Raji (cell line): ENCODE results near the gene VAC14.

Experiments
- POLR2A ChIP-seq: IDR thresholded peaks from 2 replicates; pipeline ENCODE4 v1.6.1; 2011; ENCODE audit warnings: low read depth, low read length, control low read depth; ENCODE audit not compliant: insufficient read depth

VAC14 gene

DNA sequence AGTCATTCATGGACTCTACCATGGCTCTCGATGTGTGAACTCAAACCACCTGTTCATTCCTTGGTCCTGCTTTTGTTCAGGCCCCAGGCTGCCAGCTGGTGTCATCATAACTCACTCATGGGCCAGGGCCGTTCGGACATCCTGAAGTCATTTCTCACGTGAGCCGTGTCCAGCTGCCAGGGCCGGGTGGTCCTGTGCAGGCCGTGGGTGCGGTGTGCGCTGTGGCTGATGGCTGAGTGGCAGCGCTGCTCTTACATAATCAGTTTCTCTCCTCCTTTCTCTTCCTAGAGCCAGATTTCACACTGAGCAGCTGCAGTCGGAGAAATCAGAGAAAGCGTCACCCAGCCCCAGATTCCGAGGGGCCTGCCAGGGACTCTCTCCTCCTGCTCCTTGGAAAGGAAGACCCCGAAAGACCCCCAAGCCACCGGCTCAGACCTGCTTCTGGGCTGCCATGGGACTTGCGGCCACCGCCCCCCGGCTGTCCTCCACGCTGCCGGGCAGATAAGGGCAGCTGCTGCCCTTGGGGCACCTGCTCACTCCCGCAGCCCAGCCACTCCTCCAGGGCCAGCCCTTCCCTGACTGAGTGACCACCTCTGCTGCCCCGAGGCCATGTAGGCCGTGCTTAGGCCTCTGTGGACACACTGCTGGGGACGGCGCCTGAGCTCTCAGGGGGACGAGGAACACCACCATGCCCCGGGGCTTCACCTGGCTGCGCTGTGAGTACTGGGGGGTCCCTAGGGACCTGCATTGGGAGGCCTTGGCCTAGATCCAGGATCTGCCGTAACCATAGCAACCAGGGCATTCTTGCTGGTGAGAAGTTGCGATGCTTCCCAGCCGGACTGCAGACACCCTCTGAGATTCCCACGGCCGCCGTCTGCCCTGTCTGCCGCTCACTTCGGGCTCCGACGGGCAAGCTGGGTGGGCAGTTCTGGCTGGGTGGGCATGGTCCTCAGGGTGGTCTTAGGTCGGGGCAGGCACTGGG, 154.4 kb downstream of the VAC14 start, which contains the start of gene IL34:
IL34 (plus strand) TSS at position 300 of the 982 bp plus-strand sequence; CDS start at position 689, 389 bp downstream.
- no peak for TF ChIP-seq POLR2A

DNA sequence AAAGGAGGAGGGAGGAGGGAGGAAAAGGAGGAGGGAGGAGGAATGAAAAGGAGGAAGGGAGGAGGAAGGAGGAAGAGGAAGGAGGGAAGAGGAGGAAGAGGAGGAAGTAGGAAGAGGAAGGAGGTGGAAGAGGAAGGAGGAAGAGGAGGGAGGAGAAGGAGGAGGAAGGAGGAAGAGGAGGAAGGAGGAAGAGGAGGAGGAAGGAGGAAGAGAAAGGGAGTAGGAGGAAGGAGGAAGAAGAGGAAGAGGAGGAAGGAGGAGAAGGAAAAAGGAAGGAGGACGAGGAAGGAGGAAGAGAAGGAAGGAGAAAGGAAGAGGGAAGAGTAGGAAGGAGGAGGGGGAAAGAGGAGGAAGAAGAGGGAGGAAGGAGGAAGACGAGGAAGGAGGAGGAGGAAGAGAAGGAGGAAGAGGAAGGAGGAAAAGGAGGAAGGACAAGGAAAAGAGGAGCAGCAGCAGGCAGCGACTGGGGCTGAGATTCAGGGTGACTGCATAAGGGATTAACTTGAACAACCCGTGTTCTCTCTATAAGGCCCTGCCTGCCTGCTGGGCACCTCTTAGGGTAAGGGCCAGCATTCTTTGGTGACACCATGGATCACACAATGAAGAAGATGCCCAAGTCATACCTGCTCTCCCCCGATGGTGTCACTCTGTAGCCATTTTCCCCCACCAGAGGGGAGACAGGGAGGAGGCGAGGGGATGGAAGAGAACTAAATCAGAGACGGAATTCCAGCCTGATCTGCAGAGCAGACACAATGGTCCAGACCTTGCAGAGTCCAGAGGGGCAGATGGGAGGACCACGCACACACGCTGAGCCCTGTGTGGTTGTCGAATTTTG, 156.0 kb downstream of the VAC14 start:
- no peak for TF ChIP-seq POLR2A

DNA sequence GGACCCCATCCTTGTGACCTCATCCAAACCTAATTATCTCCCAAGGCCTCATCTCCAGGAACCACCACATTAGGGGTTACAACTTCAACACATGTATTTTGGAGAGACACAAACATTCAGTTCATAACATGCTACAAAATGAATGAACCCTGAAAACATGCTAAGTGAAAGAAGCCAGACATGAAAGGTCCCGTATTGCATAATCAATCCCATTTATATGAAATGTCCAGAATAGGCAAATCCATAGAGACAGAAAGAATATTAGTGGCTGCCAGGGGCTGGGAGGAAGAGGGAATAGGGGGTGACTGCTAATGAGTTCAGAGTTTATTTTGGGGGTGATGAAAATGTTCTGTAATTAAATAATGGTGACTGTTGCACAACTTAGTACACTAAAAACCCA, 158.3 kb downstream of the VAC14 start:
- no peak for TF ChIP-seq POLR2A

DNA sequence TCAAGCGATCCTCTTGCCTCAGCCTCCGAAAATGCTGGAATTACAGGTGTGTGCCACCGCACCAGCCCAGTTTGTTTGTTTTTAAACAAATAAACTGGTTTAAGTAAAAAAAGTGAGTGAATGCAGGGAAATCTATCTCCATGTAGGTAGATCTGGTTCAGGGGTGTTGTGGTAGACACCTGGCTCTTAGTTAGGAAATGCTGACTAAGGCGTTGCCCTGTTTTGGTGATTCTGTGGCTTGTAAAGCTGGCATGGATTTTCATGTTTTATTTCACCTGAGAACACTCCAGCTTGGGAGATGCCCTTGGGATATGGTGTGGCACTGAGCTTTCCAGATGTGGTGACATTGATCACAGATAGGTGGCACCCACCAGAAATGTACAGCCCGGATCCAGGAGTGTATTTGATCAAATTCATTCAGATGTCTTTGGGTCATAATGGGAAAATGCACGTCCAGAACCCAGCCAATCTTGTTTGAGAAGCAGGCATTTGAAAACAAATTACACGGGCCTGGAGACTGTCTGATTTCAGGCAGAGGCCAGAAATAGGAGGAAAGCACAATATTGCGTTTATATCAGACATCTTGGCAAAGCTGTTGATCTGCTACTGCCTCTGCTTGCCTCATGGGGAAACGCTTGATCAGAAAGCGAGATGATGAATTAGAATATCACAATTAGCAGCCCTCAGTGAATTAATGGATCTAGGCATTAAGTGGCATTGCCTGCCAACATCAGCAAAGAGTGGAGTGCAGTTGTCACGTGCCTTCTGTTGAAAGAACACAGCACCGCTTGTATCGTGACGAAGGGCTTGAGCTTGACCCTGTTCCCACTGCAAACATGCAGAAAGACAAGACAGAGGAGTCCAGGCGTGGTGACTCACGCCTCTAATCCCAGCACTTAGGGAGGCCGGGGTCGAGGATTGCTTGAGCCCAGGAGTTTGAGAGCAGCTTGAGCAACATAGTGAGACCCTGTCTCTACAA, 161.9 kb downstream of the VAC14 start:
- no peak for TF ChIP-seq POLR2A
